ENCODE measurements around the gene MROH7. TPM values are rescaled to one million over a fixed set of nuclear protein-coding genes. Genes with fewer than 3 reads are reported as not detected.

Gene MROH7
- total and polyA plus RNA-seq, 2 of the 13 experiments (the other 11 are each of a cell fraction or from before 2014, with no cell fraction given) = 0.09 TPM

- Histone ChIP-seq H3K4me3 (replicated peaks in 1 of 3; ENCODE audit: insufficient read depth in 1 of 3, low read depth in 2 of 3, low read length in 3 of 3) (no peak overlapping the region), H4K20me1 (ENCODE audit: insufficient read depth, low read length) (no peaks in the 10 kb centered on the region), H3K9ac (ENCODE audit: insufficient read depth, low read depth, low read length) (no peak overlapping the region), H3K27me3 (ENCODE audit: control insufficient read depth in 1 of 2, insufficient read depth in 2 of 2, low read length in 2 of 2) (no peaks in the 10 kb centered on the region), H3K27ac (ENCODE audit: extremely low read length, insufficient read depth, low read length) (no peak overlapping the region), H3K9me3 (ENCODE audit: low read length) (no peaks in the 10 kb centered on the region), H3K4me2 (ENCODE audit: low read depth, low read length) (no peak overlapping the region), H3K36me3 (replicated peaks in 1 of 2; ENCODE audit: control insufficient read depth in 1 of 2, insufficient read depth in 2 of 2, low read length in 2 of 2) (no peaks in the 10 kb centered on the region), H2AFZ (ENCODE audit: low read length) (no peak overlapping the region), H3K79me2 (ENCODE audit: insufficient read depth, low read length) (no peaks in the 10 kb centered on the region), H3K4me1 (ENCODE audit: insufficient read depth, low read length) (peaks cover 8% of the 10 kb centered on the region)
- CTCF ChIA-PET (ENCODE audit: low intra/inter-chr PET ratio, low total read pairs) = no interaction called here
- in situ Hi-C loops (cut with HindIII; ENCODE audit: extremely low pct_ligation_motif_present, low pct_unique_long_range_greater_than_20kb) (no loop called here), intact Hi-C loops (cut with micrococcal nuclease; ENCODE audit: unreplicated experiment) (no loop called here)
- ATAC-seq = no peak
- WGBS (ENCODE audit: low lambda C conversion rate) = 88% methylated on average over 8 of the region's 9 CpGs
- no peak for FAIRE-seq
- no peak for TF ChIP-seq ZNF44 (CRISPR knock-in tag; IDR thresholded peaks at IDR 0.05)
- TF ChIP-seq, protein P1, sequence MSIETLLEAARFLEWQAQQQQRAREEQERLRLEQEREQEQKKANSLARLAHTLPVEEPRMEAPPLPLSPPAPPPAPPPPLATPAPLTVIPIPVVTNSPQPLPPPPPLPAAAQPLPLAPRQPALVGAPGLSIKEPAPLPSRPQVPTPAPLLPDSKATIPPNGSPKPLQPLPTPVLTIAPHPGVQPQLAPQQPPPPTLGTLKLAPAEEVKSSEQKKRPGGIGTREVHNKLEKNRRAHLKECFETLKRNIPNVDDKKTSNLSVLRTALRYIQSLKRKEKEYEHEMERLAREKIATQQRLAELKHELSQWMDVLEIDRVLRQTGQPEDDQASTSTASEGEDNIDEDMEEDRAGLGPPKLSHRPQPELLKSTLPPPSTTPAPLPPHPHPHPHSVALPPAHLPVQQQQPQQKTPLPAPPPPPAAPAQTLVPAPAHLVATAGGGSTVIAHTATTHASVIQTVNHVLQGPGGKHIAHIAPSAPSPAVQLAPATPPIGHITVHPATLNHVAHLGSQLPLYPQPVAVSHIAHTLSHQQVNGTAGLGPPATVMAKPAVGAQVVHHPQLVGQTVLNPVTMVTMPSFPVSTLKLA (IDR thresholded peaks at IDR 0.05) = peak; percentile 75
- no TSS peak for BruUV-seq (replicated peaks)
- DNase-seq (ENCODE audit: low spot score) = no peak
- POLR2A ChIA-PET = no interaction called here
Observed at GRCh38 chr1:54606096-54606989, 35.2 kb upstream of the MROH7 start.

GRCh38 chr1:54606990-54607325 lies 34.6 kb upstream of the MROH7 start:
- FAIRE-seq (no peak), DNase-seq (ENCODE audit: low spot score) (no peak), ATAC-seq (no peak)
- H3K4me3 ChIP-seq (replicated peaks in 1 of 3; ENCODE audit: insufficient read depth in 1 of 3, low read depth in 2 of 3, low read length in 3 of 3) = no peak overlapping the region
- BruUV-seq (replicated peaks) = no TSS peak
- H3K36me3 ChIP-seq (replicated peaks in 1 of 2; ENCODE audit: control insufficient read depth in 1 of 2, insufficient read depth in 2 of 2, low read length in 2 of 2) = no peaks in the 10 kb centered on the region
- CTCF ChIA-PET (ENCODE audit: low intra/inter-chr PET ratio, low total read pairs) = no interaction called here
- in situ Hi-C loops (cut with HindIII; ENCODE audit: extremely low pct_ligation_motif_present, low pct_unique_long_range_greater_than_20kb) (no loop called here), intact Hi-C loops (cut with micrococcal nuclease; ENCODE audit: unreplicated experiment) (no loop called here)
- no peak overlapping the region for H3K27ac ChIP-seq (ENCODE audit: extremely low read length, insufficient read depth, low read length)
- H2AFZ ChIP-seq (ENCODE audit: low read length) = no peak overlapping the region
- POLR2A ChIA-PET = no interaction called here
- no peak overlapping the region for H3K9ac ChIP-seq (ENCODE audit: insufficient read depth, low read depth, low read length)
- H4K20me1 ChIP-seq (ENCODE audit: insufficient read depth, low read length) = no peaks in the 10 kb centered on the region
- H3K9me3 ChIP-seq (ENCODE audit: low read length) = no peaks in the 10 kb centered on the region
- H3K79me2 ChIP-seq (ENCODE audit: insufficient read depth, low read length) = no peaks in the 10 kb centered on the region
- no CpG with 5 or more reads among the region's 13 CpGs for WGBS (ENCODE audit: low lambda C conversion rate)
- peaks cover 2% of the 10 kb centered on the region for H3K4me1 ChIP-seq (ENCODE audit: insufficient read depth, low read length)
- no peak overlapping the region for H3K4me2 ChIP-seq (ENCODE audit: low read depth, low read length)
- TF ChIP-seq SMC3 (IDR thresholded peaks at IDR 0.05; ENCODE audit: low read length) = no peak
- TF ChIP-seq, protein P2, sequence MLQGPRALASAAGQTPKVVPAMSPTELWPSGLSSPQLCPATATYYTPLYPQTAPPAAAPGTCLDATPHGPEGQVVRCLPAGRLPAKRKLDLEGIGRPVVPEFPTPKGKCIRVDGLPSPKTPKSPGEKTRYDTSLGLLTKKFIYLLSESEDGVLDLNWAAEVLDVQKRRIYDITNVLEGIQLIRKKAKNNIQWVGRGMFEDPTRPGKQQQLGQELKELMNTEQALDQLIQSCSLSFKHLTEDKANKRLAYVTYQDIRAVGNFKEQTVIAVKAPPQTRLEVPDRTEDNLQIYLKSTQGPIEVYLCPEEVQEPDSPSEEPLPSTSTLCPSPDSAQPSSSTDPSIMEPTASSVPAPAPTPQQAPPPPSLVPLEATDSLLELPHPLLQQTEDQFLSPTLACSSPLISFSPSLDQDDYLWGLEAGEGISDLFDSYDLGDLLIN (CRISPR knock-in tag; IDR thresholded peaks at IDR 0.05; ENCODE audit: borderline replicate concordance) = no peak
- no peak for TF ChIP-seq ZNF547 (CRISPR knock-in tag; IDR thresholded peaks at IDR 0.05)
- TF ChIP-seq ZNF235 (CRISPR knock-in tag; IDR thresholded peaks at IDR 0.05; ENCODE audit: borderline replicate concordance) = no peak
- TF ChIP-seq TBL1XR1 (IDR thresholded peaks at IDR 0.05; ENCODE audit: borderline replicate concordance, low read length, partially characterized antibody) = no peak
- TF ChIP-seq ZNF367 (CRISPR knock-in tag; IDR thresholded peaks at IDR 0.05; ENCODE audit: borderline replicate concordance) = no peak
- no peak for TF ChIP-seq U2AF2 (IDR thresholded peaks at IDR 0.05; ENCODE audit: low read depth, low read length)
- TF ChIP-seq ZNF143 (CRISPR knock-in tag; IDR thresholded peaks at IDR 0.05) = no peak
- TF ChIP-seq LRRFIP1 (CRISPR knock-in tag; conservative IDR thresholded peaks at IDR 0.05) = no peak
- no peaks in the 10 kb centered on the region for H3K27me3 ChIP-seq (ENCODE audit: control insufficient read depth in 1 of 2, insufficient read depth in 2 of 2, low read length in 2 of 2)

All from HepG2 (cell line).